OCI-LY7 (cell line): ENCODE measurements around the gene MRPS16. TPM values are rescaled to one million over a fixed set of nuclear protein-coding genes. Genes with fewer than 3 reads are reported as not detected.

Experiments used
- BruUV-seq: library from RNA; stranded (reverse); fragments of 400-500 nt; replicated peaks from 2 replicates; lab custom pipeline; 2021; lab: Mats Ljungman, UMichigan
- CTCF ChIA-PET: fragments of 300-600 bp; sonication (Branson Sonifier 250); formaldehyde crosslinking; loops from one replicate; lab custom pipeline; 2022; ENCODE audit warnings: antibody characterized with exemption; ENCODE audit not compliant: unreplicated experiment; lab: Charles Lee
- POLR2A ChIA-PET: fragments of 300-600 bp; sonication (Branson Sonifier 250); formaldehyde crosslinking; loops from one replicate; lab custom pipeline; 2022; ENCODE audit warnings: antibody characterized with exemption; lab: Charles Lee
- DNase-seq: peaks from one replicate; pipeline ENCODE4 v3.0.0-alpha.2; 2015; ENCODE audit warnings: low spot score
- H2AFZ ChIP-seq: fragments of 200-600 bp; sonication (generic), shearing (Covaris generic); 2 replicates; pipeline ENCODE4 v1.6.1; 2014; ENCODE audit warnings: mild to moderate bottlenecking, antibody characterized with exemption, low read length, moderate library complexity
- H3K27ac ChIP-seq: fragments of 200-600 bp; sonication (generic); 2 replicates; pipeline ENCODE4 v1.5.1; 2014; ENCODE audit warnings: mixed run types, low read depth, mild to moderate bottlenecking, moderate library complexity, low read length, inconsistent platforms; ENCODE audit not compliant: poor library complexity, severe bottlenecking
- H3K36me3 ChIP-seq: fragments of 200-600 bp; sonication (generic); 2 replicates; pipeline ENCODE4 v1.6.1; 2014; ENCODE audit warnings: mild to moderate bottlenecking, antibody characterized with exemption, low read length, moderate library complexity, mixed read lengths; ENCODE audit not compliant: insufficient read depth
- H3K4me1 ChIP-seq: fragments of 200-600 bp; sonication (generic); 2 replicates; pipeline ENCODE4 v1.5.1; 2014; ENCODE audit warnings: mild to moderate bottlenecking, low read length; ENCODE audit not compliant: insufficient read depth, poor library complexity, severe bottlenecking
- H3K4me2 ChIP-seq: fragments of 200-600 bp; sonication (generic); 2 replicates; pipeline ENCODE4 v1.6.1; 2014; ENCODE audit warnings: mild to moderate bottlenecking, low read length
- H3K4me3 ChIP-seq: fragments of 200-600 bp; sonication (generic); 2 replicates; pipeline ENCODE4 v1.5.1; 2014; ENCODE audit warnings: mild to moderate bottlenecking, low read depth, low read length; ENCODE audit not compliant: poor library complexity, severe bottlenecking
- H3K79me2 ChIP-seq: fragments of 200-600 bp; sonication (generic); 2 replicates; pipeline ENCODE4 v1.6.1; 2016; ENCODE audit warnings: low read depth, mild to moderate bottlenecking, low read length, moderate library complexity, mixed read lengths; ENCODE audit not compliant: insufficient read depth
- H3K9me2 ChIP-seq: fragments of 200-600 bp; sonication (generic); 2 replicates; pipeline ENCODE4 v1.6.1; 2016; ENCODE audit warnings: mild to moderate bottlenecking, low read length, mixed read lengths; ENCODE audit not compliant: insufficient read depth
- H3K9me3 ChIP-seq: fragments of 200-600 bp; sonication (generic); 2 replicates; pipeline ENCODE4 v1.6.1; 2014; ENCODE audit warnings: mild to moderate bottlenecking, mixed run types, low read length, mixed read lengths
- H4K20me1 ChIP-seq: fragments of 200-600 bp; sonication (generic); 2 replicates; pipeline ENCODE4 v1.6.1; 2014; ENCODE audit warnings: mild to moderate bottlenecking, antibody characterized with exemption, low read length, moderate library complexity, mixed read lengths; ENCODE audit not compliant: insufficient read depth
- CTCF ChIP-seq: fragments of 200-600 bp; sonication (generic); conservative IDR thresholded peaks from 2 replicates; pipeline ENCODE4 v1.5.1; 2014; ENCODE audit warnings: mild to moderate bottlenecking, antibody characterized with exemption, low read length, moderate library complexity, mixed read lengths
- EZH2phosphoT487 ChIP-seq: fragments of 200-600 bp; sonication (generic); IDR thresholded peaks from 2 replicates; pipeline ENCODE4 v1.6.1; 2018; ENCODE audit warnings: low read depth, borderline replicate concordance, mild to moderate bottlenecking, mixed run types, antibody characterized with exemption, low read length, moderate library complexity, mixed read lengths
- intact Hi-C: fragments of 100-400 bp; cut with micrococcal nuclease; formaldehyde crosslinking; loops from one replicate; pipeline ENCODE4 v1.10.0; 2022; ENCODE audit not compliant: unreplicated experiment
- total RNA-seq, 2 experiments: library from RNA; depleted of rRNA in 1 of 2; stranded (reverse); fragments of >200 nt in 1 of 2; shearing (Covaris generic) in 1 of 2; gene quantifications; 2 replicates each; pipeline ENCODE4 v1.2.3, GENCODE V29; 2014 to 2022

Gene MRPS16
- total RNA-seq, 2 experiments from 2014 or later: 81.6 to 135 TPM

GRCh38 chr10:73248259-73248724 is 4.2 kb downstream of the MRPS16 start:
- no TSS peak for BruUV-seq
- H4K20me1 ChIP-seq: peaks cover 27% of the 10 kb centered on the region; the same call in 1 of the 2 replicates
- no peaks in the 10 kb centered on the region for H3K9me3 ChIP-seq
- ChIA-PET CTCF (no interaction called here), POLR2A (interaction anchor here (0.6 to 1.8 kb wide), 2 partner anchors 377 to 495 kb away, joined by 3 to 4 read pairs; no protein-coding TSS in a partner anchor)
- H3K4me2 ChIP-seq: peak overlapping the region; percentile 98
- peaks cover 57% of the 10 kb centered on the region for H3K4me1 ChIP-seq
- peaks cover 88% of the 10 kb centered on the region for H3K79me2 ChIP-seq
- peak overlapping the region; percentile 91 for H3K27ac ChIP-seq
- peak overlapping the region; percentile 94 for H3K4me3 ChIP-seq
- peaks cover 77% of the 10 kb centered on the region for H3K36me3 ChIP-seq
- TF ChIP-seq EZH2phosphoT487: no peak
- no peak for TF ChIP-seq CTCF
- H3K9me2 ChIP-seq: no peaks in the 10 kb centered on the region
- no peak overlapping the region; the same call in 1 of the 2 replicates for H2AFZ ChIP-seq
- peak; percentile 21 for DNase-seq
- intact Hi-C loops: loop anchor here (5.0 kb wide), 2 partner anchors 81 to 151 kb away; partner anchors contain the start of genes ECD, FAM149B1 and P4HA1

- Histone ChIP-seq H3K4me3 (peak overlapping the region; percentile 94), H3K4me2 (peak overlapping the region; percentile 98), H4K20me1 (peaks cover 29% of the 10 kb centered on the region; the same call in 1 of the 2 replicates), H3K79me2 (peaks cover 87% of the 10 kb centered on the region), H3K4me1 (peaks cover 58% of the 10 kb centered on the region), H3K9me2 (no peaks in the 10 kb centered on the region), H3K36me3 (peaks cover 83% of the 10 kb centered on the region), H2AFZ (peak overlapping the region; percentile 28; the same call in 1 of the 2 replicates), H3K9me3 (no peaks in the 10 kb centered on the region), H3K27ac (peak overlapping the region; percentile 91)
- CTCF ChIA-PET: no interaction called here
- intact Hi-C loops: loop anchor here (1.0 to 5.0 kb wide), 4 partner anchors 80 to 483 kb away; partner anchors contain the start of genes ECD, FAM149B1 and P4HA1
- BruUV-seq: TSS peak; percentile 95
- TF ChIP-seq EZH2phosphoT487: no peak
- TF ChIP-seq CTCF: 0 out of 2 replicates have a peak, but pooled peaks have one; percentile 22
- POLR2A ChIA-PET: interaction anchor here (0.7 to 2.1 kb wide), 8 partner anchors 12 to 377 kb away, joined by 3 to 10 read pairs (median 4); partner anchors contain the start of gene P4HA1
- DNase-seq: peak; percentile 34
Measured at GRCh38 chr10:73247509-73248258, 4.8 kb downstream of the MRPS16 start.
